Smooth muscle cell (in vitro differentiated cells): ENCODE results near the gene ZNF236. TPM values are rescaled to one million over a fixed set of nuclear protein-coding genes. Genes with fewer than 3 reads are reported as not detected.

Experiments used
- DNase-seq: peaks from one replicate; lab custom pipeline; 2025; ENCODE audit not compliant: unreplicated experiment; lab: John Stamatoyannopoulos, UW
- H2AFZ ChIP-seq: fragments of 200-600 bp; sonication (generic); 2 replicates; pipeline ENCODE4 v1.6.0; 2016; ENCODE audit warnings: antibody characterized with exemption, low read depth, mild to moderate bottlenecking
- H3F3A ChIP-seq: fragments of 200-600 bp; sonication (generic); 2 replicates; pipeline ENCODE4 v1.6.0; 2017; ENCODE audit warnings: antibody characterized with exemption, low read depth
- H3K27ac ChIP-seq: fragments of 200-600 bp; sonication (generic); 2 replicates; pipeline ENCODE4 v1.5.1; 2016; ENCODE audit warnings: low read depth, mild to moderate bottlenecking
- H3K27me3 ChIP-seq: fragments of 200-600 bp; sonication (generic); 2 replicates; pipeline ENCODE4 v1.6.1; 2016; ENCODE audit warnings: low read depth, mild to moderate bottlenecking
- H3K36me3 ChIP-seq: fragments of 200-600 bp; sonication (generic); 2 replicates; pipeline ENCODE4 v1.5.1; 2016; ENCODE audit warnings: low read depth
- H3K4me1 ChIP-seq: fragments of 200-600 bp; sonication (generic); 2 replicates; pipeline ENCODE4 v1.5.1; 2016; ENCODE audit warnings: low read depth
- H3K4me2 ChIP-seq: fragments of 200-600 bp; sonication (generic); 2 replicates; pipeline ENCODE4 v1.6.0; 2016; ENCODE audit warnings: mild to moderate bottlenecking
- H3K4me3 ChIP-seq: fragments of 200-600 bp; sonication (generic); 2 replicates; pipeline ENCODE4 v1.5.1; 2016; ENCODE audit warnings: mild to moderate bottlenecking
- H3K79me2 ChIP-seq: fragments of 200-600 bp; sonication (generic); 2 replicates; pipeline ENCODE4 v1.6.0; 2016; ENCODE audit warnings: low read depth, mild to moderate bottlenecking
- H3K9ac ChIP-seq: fragments of 200-600 bp; sonication (generic); 2 replicates; pipeline ENCODE4 v1.6.0; 2016; ENCODE audit warnings: low read depth
- H3K9me3 ChIP-seq: fragments of 200-600 bp; sonication (generic); replicated peaks from 2 replicates; pipeline ENCODE4 v1.5.1; 2016; ENCODE audit warnings: low read depth
- H4K20me1 ChIP-seq: fragments of 200-600 bp; sonication (generic); 2 replicates; pipeline ENCODE4 v1.6.0; 2016; ENCODE audit warnings: low read depth
- CTCF ChIP-seq: fragments of 200-600 bp; sonication (generic); IDR thresholded peaks from 2 replicates; pipeline ENCODE4 v1.5.1; 2017; ENCODE audit warnings: borderline replicate concordance, mild to moderate bottlenecking, antibody characterized with exemption; ENCODE audit not compliant: insufficient read depth, poor library complexity, severe bottlenecking
- WGBS: methylation state at CpG from one replicate; pipeline ENCODE4 v1.1.7; 2016; ENCODE audit warnings: low lambda C conversion rate; 5-methylcytosine and 5-hydroxymethylcytosine counted together
- polyA plus RNA-seq: library from polyadenylated mRNA; unstranded; fragments of >200 nt; fragmentation: Nextera tagmentation; extraction: Ambion mirVana; gene quantifications from 2 replicates; pipeline ENCODE4 v1.2.1, GENCODE V29; 2016
- total RNA-seq: library from RNA; depleted of rRNA; stranded (reverse); fragments of >200 nt; gene quantifications from 2 replicates; pipeline ENCODE4 v1.2.3, GENCODE V29; 2014

Gene ZNF236
- total and polyA plus RNA-seq, 2 experiments from 2014 or later, result 4.1 to 6.2 TPM

- Histone ChIP-seq H3K27ac (no peak overlapping the region), H3K36me3 (no peaks in the 10 kb centered on the region), H2AFZ (peak overlapping the region; percentile 48), H3K4me2 (peak overlapping the region; percentile 85), H4K20me1 (peaks cover 41% of the 10 kb centered on the region), H3K9ac (peak overlapping the region; percentile 62), H3K4me1 (peaks cover 15% of the 10 kb centered on the region), H3K4me3 (peak overlapping the region; percentile 76), H3K27me3 (no peaks in the 10 kb centered on the region), H3K9me3 (no peaks in the 10 kb centered on the region), H3F3A (no peaks in the 10 kb centered on the region), H3K79me2 (peaks cover 70% of the 10 kb centered on the region)
- 5% methylated on average over 17 of the region's 26 CpGs for WGBS
- no peak for TF ChIP-seq CTCF
- DNase-seq, result no peak
Observed at GRCh38 chr18:76823161-76823538, 793 bp downstream of the ZNF236 start.

DNA sequence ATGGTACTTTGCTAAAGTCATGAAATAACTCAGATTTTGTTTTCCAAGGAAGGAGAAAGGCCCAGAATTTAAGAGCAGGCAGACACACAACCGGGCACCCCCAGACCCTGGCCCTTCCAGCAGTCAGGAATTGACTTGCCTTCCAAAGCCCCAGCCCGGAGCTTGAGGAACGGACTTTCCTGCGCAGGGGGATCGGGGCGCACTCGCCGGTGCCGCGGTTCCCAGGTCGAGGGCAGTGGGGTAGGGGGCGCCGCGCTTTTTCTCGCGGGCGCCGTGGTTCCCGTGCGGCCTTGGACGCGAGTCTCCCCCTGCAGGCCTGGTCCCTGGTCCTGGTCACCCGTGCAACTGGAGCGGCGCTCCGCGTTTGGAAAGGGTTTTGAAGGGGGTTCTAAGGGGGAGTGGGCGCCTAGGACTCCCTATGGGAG lies 1.2 kb downstream of the ZNF236 start:
- peak; percentile 35 for TF ChIP-seq CTCF
- Histone ChIP-seq H3K9me3 (no peaks in the 10 kb centered on the region), H2AFZ (peak overlapping the region; percentile 48), H3K4me1 (peaks cover 14% of the 10 kb centered on the region), H3K9ac (peak overlapping the region; percentile 62), H3K36me3 (no peaks in the 10 kb centered on the region), H3K27me3 (no peaks in the 10 kb centered on the region), H4K20me1 (peaks cover 41% of the 10 kb centered on the region), H3K27ac (no peak overlapping the region), H3K4me3 (peak overlapping the region; percentile 76), H3K4me2 (peak overlapping the region; percentile 85), H3K79me2 (peaks cover 66% of the 10 kb centered on the region), H3F3A (no peaks in the 10 kb centered on the region)
- WGBS, result 9% methylated on average over 28 of the region's 28 CpGs
- peak; percentile 7 for DNase-seq

GRCh38 chr18:76824145-76824676 lies 1.9 kb downstream of the ZNF236 start:
- no peak for TF ChIP-seq CTCF
- H3K27me3 ChIP-seq, result no peaks in the 10 kb centered on the region
- H3K4me3 ChIP-seq, result peak overlapping the region; percentile 76
- WGBS, result 81% methylated on average over 12 of the region's 12 CpGs
- no peaks in the 10 kb centered on the region for H3F3A ChIP-seq
- no peaks in the 10 kb centered on the region for H3K9me3 ChIP-seq
- DNase-seq, result no peak
- H3K36me3 ChIP-seq, result no peaks in the 10 kb centered on the region
- no peak overlapping the region for H3K27ac ChIP-seq
- H3K4me2 ChIP-seq, result peak overlapping the region; percentile 85
- H4K20me1 ChIP-seq, result peaks cover 42% of the 10 kb centered on the region
- H3K79me2 ChIP-seq, result peaks cover 61% of the 10 kb centered on the region
- peak overlapping the region; percentile 48 for H2AFZ ChIP-seq
- H3K4me1 ChIP-seq, result peaks cover 8% of the 10 kb centered on the region
- peak overlapping the region; percentile 62 for H3K9ac ChIP-seq

DNA sequence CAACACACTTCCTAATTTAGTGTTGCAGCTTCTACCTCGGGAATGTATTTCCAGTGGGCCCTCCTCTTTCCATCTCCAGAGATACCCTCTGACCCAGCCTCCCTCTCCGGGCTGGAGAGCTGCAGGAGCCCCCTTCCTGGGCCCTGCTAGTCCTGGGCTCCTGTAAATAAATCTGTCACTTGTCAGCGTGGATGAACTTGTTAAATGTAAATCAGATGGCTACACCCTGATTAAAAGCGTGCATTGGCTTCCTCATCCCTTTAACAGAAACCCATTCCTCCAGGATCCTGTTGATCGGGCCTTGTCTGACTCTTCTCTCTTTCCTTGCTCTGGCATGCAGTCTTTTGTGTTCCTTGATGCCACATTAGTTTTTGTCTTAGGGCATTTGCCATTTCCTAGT lies 2.4 kb downstream of the ZNF236 start:
- no peak overlapping the region for H2AFZ ChIP-seq
- peaks cover 57% of the 10 kb centered on the region for H3K79me2 ChIP-seq
- no peak overlapping the region for H3K9ac ChIP-seq
- peaks cover 48% of the 10 kb centered on the region for H4K20me1 ChIP-seq
- no peak overlapping the region for H3K27ac ChIP-seq
- peaks cover 8% of the 10 kb centered on the region for H3K4me1 ChIP-seq
- no peaks in the 10 kb centered on the region for H3K27me3 ChIP-seq
- DNase-seq, result no peak
- no peak overlapping the region for H3K4me3 ChIP-seq
- no peak overlapping the region for H3K4me2 ChIP-seq
- no peaks in the 10 kb centered on the region for H3F3A ChIP-seq
- no peaks in the 10 kb centered on the region for H3K36me3 ChIP-seq
- no peaks in the 10 kb centered on the region for H3K9me3 ChIP-seq
- TF ChIP-seq CTCF, result no peak
- 74% methylated on average over 5 of the region's 5 CpGs for WGBS
